ENCODE results near the gene SLC19A1.

The SLC19A1 gene

GRCh38 chr21:45472445-45473365 lies 69.5 kb downstream of the SLC19A1 start:
- TF ChIP-seq CTCF (IDR thresholded peaks at IDR 0.05) = no peak

GRCh38 chr21:45471525-45472221 lies 70.6 kb downstream of the SLC19A1 start:
- no peak for TF ChIP-seq CTCF (IDR thresholded peaks at IDR 0.05)

- TF ChIP-seq CTCF (IDR thresholded peaks at IDR 0.05) = no peak
Observed at GRCh38 chr21:45470773-45471524, 71.3 kb downstream of the SLC19A1 start.

GRCh38 chr21:45470087-45470515 lies 72.1 kb downstream of the SLC19A1 start:
- no peak for TF ChIP-seq CTCF (IDR thresholded peaks at IDR 0.05)

- no peak for TF ChIP-seq CTCF (IDR thresholded peaks at IDR 0.05)
Observed at GRCh38 chr21:45469273-45470086, 72.8 kb downstream of the SLC19A1 start.

- no peak for TF ChIP-seq CTCF (IDR thresholded peaks at IDR 0.05)
Observed at GRCh38 chr21:45468971-45469272, 73.3 kb downstream of the SLC19A1 start.
